ENCODE measurements around the gene GPR152.
A peak's percentile ranks its signal among the peaks of the same experiment; 100 is the strongest.
"Not testable (repeated sequence)": the region's sequence is repeated elsewhere in the genome, so short reads cannot be mapped to it uniquely, and the experiment has no call there.

Gene GPR152

GRCh38 chr11:67404515-67405195, 47.9 kb downstream of the GPR152 start:
- peak overlapping the region; percentile 84 for H3K4me3 ChIP-seq (ENCODE audit: low read length)
- DNase-seq (ENCODE audit: low read depth, low spot score) = peak; percentile 51

DNA sequence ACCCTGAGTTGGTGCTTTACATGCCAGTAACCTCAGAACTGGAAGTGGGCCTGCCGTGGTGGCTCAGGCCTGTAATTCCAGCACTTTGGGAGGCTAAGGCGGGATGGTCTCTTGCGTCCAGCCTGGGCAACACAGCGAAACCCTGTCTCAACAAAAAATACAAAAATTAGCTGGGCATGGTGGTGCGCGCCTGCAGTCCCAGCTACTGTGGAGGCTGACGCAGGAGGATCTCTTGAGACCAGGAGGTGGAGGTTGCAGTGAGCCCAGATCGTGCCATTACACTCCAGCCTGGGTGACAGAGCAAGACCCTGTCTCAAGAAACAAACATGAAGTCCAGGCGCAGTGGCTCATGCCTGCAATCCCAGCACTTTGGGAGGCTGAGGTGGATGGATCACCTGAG, 49.4 kb downstream of the GPR152 start:
- peak overlapping the region; percentile 84 for H3K4me3 ChIP-seq (ENCODE audit: low read length)
- DNase-seq (ENCODE audit: low read depth, low spot score) = not testable (repeated sequence)

DNA sequence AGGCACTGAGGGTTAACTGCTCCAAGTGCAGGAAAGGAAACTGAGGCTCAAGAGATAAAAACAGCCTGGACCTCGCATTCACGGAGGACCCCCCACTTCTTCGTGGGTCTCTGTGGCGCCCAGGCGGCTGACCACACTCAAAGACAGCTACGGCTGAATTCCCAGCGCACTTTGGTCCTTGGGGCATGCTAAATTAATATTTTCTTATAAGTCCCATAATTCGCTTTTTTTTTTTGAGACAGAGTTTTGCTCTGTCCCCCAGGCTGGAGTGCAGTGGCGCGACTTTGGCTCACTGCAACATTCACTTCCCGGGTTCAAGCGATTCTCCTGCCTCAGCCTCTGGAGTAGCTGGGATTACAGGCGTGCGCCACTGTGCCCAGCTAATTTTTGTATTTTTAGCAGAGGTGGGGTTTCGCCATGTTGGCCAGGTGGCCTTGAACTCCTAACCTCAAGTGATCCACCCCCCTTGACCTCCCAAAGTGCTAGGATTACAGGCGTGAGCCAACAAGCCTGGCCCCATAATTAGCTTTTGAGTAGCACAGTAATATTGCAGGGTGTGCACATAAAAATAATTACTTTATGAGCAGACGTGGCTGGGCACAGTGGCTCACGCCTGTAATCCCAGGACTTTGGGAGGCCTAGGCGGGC, 50.2 kb downstream of the GPR152 start:
- peak overlapping the region; percentile 56 for H3K4me3 ChIP-seq (ENCODE audit: low read length)
- DNase-seq (ENCODE audit: low read depth, low spot score) = not testable (repeated sequence)

GRCh38 chr11:67401495-67402191, 50.9 kb downstream of the GPR152 start, which contains the start of gene PPP1CA:
Gene PPP1CA, minus strand, starts transcription at chr11:67401858. Its CDS starts 76 bp downstream, at chr11:67401782.
- H3K4me3 ChIP-seq (ENCODE audit: low read length) = peak within 1 kb of the TSS; percentile 79
- peak; percentile 93 for DNase-seq (ENCODE audit: low read depth, low spot score)
